ENCODE results near the gene SIX4. TPM values are rescaled to one million over a fixed set of nuclear protein-coding genes. Genes with fewer than 3 reads are reported as not detected.

Gene SIX4
- total RNA-seq, 1 donor from 2014 or later = 14.0 TPM

DNA sequence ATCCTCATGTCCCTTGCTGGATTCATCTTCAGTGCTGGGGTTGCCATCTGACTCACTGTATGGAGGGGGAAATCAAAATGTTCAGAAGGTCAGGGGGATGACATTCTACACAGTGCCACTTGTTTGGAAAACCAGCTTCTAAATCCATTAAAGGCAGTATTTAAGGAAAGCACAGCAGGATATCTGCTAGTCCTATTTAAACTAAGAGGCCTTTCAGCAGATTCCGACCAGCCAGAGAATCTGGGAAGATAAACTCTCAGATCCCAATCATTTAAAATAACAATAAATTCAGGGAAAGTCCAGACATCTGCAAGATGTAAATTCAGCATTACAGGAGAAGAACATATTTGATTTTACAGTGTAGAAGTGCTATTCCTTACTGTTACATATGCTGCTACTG is 3.8 kb downstream of the SIX4 start:
- Histone ChIP-seq H2AFZ (ENCODE audit: low read depth, low read length) (no peak overlapping the region), H3K4me3 (ENCODE audit: insufficient read depth, low read depth, low read length) (peak overlapping the region; percentile 89), H3K9ac (ENCODE audit: low read length) (no peak overlapping the region), H3K4me2 (ENCODE audit: low read length) (peak overlapping the region; percentile 99), H4K20me1 (ENCODE audit: insufficient read depth, low read length) (peaks cover 53% of the 10 kb centered on the region), H3K36me3 (ENCODE audit: insufficient read depth, low read length) (peaks cover 16% of the 10 kb centered on the region), H3K27me3 (ENCODE audit: insufficient read depth, low read length) (no peaks in the 10 kb centered on the region), H3K4me1 (ENCODE audit: insufficient read depth, low read length) (peaks cover 14% of the 10 kb centered on the region), H3K79me2 (ENCODE audit: insufficient read depth, low read length) (peaks cover 73% of the 10 kb centered on the region), H3K9me3 (ENCODE audit: insufficient read depth, low read depth, low read length) (no peaks in the 10 kb centered on the region), H3K27ac (ENCODE audit: low read depth, low read length) (no peak overlapping the region)
- TF ChIP-seq, protein P1, sequence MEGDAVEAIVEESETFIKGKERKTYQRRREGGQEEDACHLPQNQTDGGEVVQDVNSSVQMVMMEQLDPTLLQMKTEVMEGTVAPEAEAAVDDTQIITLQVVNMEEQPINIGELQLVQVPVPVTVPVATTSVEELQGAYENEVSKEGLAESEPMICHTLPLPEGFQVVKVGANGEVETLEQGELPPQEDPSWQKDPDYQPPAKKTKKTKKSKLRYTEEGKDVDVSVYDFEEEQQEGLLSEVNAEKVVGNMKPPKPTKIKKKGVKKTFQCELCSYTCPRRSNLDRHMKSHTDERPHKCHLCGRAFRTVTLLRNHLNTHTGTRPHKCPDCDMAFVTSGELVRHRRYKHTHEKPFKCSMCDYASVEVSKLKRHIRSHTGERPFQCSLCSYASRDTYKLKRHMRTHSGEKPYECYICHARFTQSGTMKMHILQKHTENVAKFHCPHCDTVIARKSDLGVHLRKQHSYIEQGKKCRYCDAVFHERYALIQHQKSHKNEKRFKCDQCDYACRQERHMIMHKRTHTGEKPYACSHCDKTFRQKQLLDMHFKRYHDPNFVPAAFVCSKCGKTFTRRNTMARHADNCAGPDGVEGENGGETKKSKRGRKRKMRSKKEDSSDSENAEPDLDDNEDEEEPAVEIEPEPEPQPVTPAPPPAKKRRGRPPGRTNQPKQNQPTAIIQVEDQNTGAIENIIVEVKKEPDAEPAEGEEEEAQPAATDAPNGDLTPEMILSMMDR (IDR thresholded peaks at IDR 0.05; ENCODE audit: insufficient read depth, low read depth, low read length) = no peak
- TF ChIP-seq EZH2 (IDR thresholded peaks at IDR 0.05; ENCODE audit: insufficient read depth, low read length) = no peak
- Mint-ChIP-seq H3K4me3 (ENCODE audit: unreplicated experiment) (peak overlapping the region; percentile 88), H3K4me1 (ENCODE audit: low read depth, unreplicated experiment) (peaks cover 11% of the 10 kb centered on the region), H3K36me3 (ENCODE audit: low read depth, unreplicated experiment) (peaks cover 2% of the 10 kb centered on the region), H3K27ac (ENCODE audit: unreplicated experiment) (no peak overlapping the region), H3K9me3 (ENCODE audit: unreplicated experiment) (no peaks in the 10 kb centered on the region), H3K27me3 (ENCODE audit: low read depth, unreplicated experiment) (no peaks in the 10 kb centered on the region)
- no peak for FAIRE-seq
- no peak for DNase-seq (ENCODE audit: low read depth)

DNA sequence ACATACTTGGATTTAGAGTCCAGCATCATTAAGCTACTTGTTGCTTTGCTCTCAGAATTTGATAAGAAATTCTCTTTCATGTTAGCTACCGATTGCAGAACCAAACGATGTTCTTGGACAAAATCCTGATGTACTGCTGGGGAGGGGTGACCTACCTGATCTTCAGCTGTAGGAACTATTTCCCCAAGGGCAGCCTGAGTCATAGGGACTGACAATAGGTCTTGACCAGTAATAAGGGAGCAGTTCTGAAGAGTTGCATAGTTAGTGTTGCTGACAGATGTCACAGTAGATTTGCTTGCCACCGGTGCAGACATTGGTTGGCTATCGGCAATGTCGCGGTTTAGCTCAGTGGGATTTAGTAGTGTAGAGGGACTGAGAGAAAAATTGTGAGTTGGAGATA is 10.6 kb downstream of the SIX4 start:
- Histone ChIP-seq H3K9ac (ENCODE audit: low read length) (no peak overlapping the region), H4K20me1 (ENCODE audit: insufficient read depth, low read length) (peaks cover 44% of the 10 kb centered on the region), H2AFZ (ENCODE audit: low read depth, low read length) (no peak overlapping the region), H3K27ac (ENCODE audit: low read depth, low read length) (no peak overlapping the region), H3K4me3 (ENCODE audit: insufficient read depth, low read depth, low read length) (no peak overlapping the region), H3K4me1 (ENCODE audit: insufficient read depth, low read length) (no peaks in the 10 kb centered on the region), H3K79me2 (ENCODE audit: insufficient read depth, low read length) (peaks cover 32% of the 10 kb centered on the region), H3K27me3 (ENCODE audit: insufficient read depth, low read length) (no peaks in the 10 kb centered on the region), H3K9me3 (ENCODE audit: insufficient read depth, low read depth, low read length) (no peaks in the 10 kb centered on the region), H3K36me3 (ENCODE audit: insufficient read depth, low read length) (peaks cover 22% of the 10 kb centered on the region), H3K4me2 (ENCODE audit: low read length) (no peak overlapping the region)
- Mint-ChIP-seq H3K36me3 (ENCODE audit: low read depth, unreplicated experiment) (peaks cover 7% of the 10 kb centered on the region), H3K9me3 (ENCODE audit: unreplicated experiment) (no peaks in the 10 kb centered on the region), H3K4me3 (ENCODE audit: unreplicated experiment) (no peak overlapping the region), H3K27me3 (ENCODE audit: low read depth, unreplicated experiment) (no peaks in the 10 kb centered on the region), H3K27ac (ENCODE audit: unreplicated experiment) (no peak overlapping the region), H3K4me1 (ENCODE audit: low read depth, unreplicated experiment) (peaks cover 3% of the 10 kb centered on the region)
- TF ChIP-seq EZH2 (IDR thresholded peaks at IDR 0.05; ENCODE audit: insufficient read depth, low read length) = no peak
- TF ChIP-seq, protein P1 (IDR thresholded peaks at IDR 0.05; ENCODE audit: insufficient read depth, low read depth, low read length) = no peak
- DNase-seq (ENCODE audit: low read depth) = no peak
- FAIRE-seq = no peak

- Histone ChIP-seq H3K9me3 (ENCODE audit: insufficient read depth, low read depth, low read length) (no peaks in the 10 kb centered on the region), H3K27me3 (ENCODE audit: insufficient read depth, low read length) (no peaks in the 10 kb centered on the region), H2AFZ (ENCODE audit: low read depth, low read length) (no peak overlapping the region), H4K20me1 (ENCODE audit: insufficient read depth, low read length) (peaks cover 29% of the 10 kb centered on the region), H3K79me2 (ENCODE audit: insufficient read depth, low read length) (peaks cover 13% of the 10 kb centered on the region), H3K4me3 (ENCODE audit: insufficient read depth, low read depth, low read length) (no peak overlapping the region), H3K36me3 (ENCODE audit: insufficient read depth, low read length) (peaks cover 16% of the 10 kb centered on the region), H3K4me1 (ENCODE audit: insufficient read depth, low read length) (no peaks in the 10 kb centered on the region), H3K9ac (ENCODE audit: low read length) (no peak overlapping the region), H3K4me2 (ENCODE audit: low read length) (no peak overlapping the region), H3K27ac (ENCODE audit: low read depth, low read length) (no peak overlapping the region)
- TF ChIP-seq, protein P1 (IDR thresholded peaks at IDR 0.05; ENCODE audit: insufficient read depth, low read depth, low read length) = no peak
- TF ChIP-seq EZH2 (IDR thresholded peaks at IDR 0.05; ENCODE audit: insufficient read depth, low read length) = no peak
- FAIRE-seq (no peak), DNase-seq (ENCODE audit: low read depth) (no peak)
- H3K9me3 Mint-ChIP-seq (ENCODE audit: unreplicated experiment) = no peaks in the 10 kb centered on the region
- no peak overlapping the region for H3K27ac Mint-ChIP-seq (ENCODE audit: unreplicated experiment)
- H3K4me1 Mint-ChIP-seq (ENCODE audit: low read depth, unreplicated experiment) = no peaks in the 10 kb centered on the region
- H3K36me3 Mint-ChIP-seq (ENCODE audit: low read depth, unreplicated experiment) = peaks cover 6% of the 10 kb centered on the region
- no peaks in the 10 kb centered on the region for H3K27me3 Mint-ChIP-seq (ENCODE audit: low read depth, unreplicated experiment)
- H3K4me3 Mint-ChIP-seq (ENCODE audit: unreplicated experiment) = no peak overlapping the region
These were observed 13.7 kb downstream of the SIX4 start for GRCh38 chr14:60710494-60710893.
